ENCODE measurements around the gene JARID2. TPM values are rescaled to one million over a fixed set of nuclear protein-coding genes. Genes with fewer than 3 reads are reported as not detected.

The JARID2 gene
- polyA plus RNA-seq, 1 of the 3 experiments (the other 2 are of a cell fraction): 3.4 TPM

- POLR2A ChIA-PET: no interaction called here
Measured at GRCh38 chr6:15427331-15428070, 181.6 kb downstream of the JARID2 start.

More at GRCh38 chr6:15427331-15428070, 181.6 kb downstream of the JARID2 start:
- H3F3A ChIP-seq (replicated peaks; ENCODE audit: insufficient read depth): no peaks in the 10 kb centered on the region
- no peaks in the 10 kb centered on the region for H3K79me2 ChIP-seq (ENCODE audit: insufficient read depth)
- 93% methylated on average over 5 of the region's 5 CpGs for WGBS (ENCODE audit: low lambda C conversion rate)
- H3K9me2 ChIP-seq: no peaks in the 10 kb centered on the region
- CTCF ChIA-PET: no interaction called here
- H3K9ac ChIP-seq: no peak overlapping the region
- H4K20me1 ChIP-seq (ENCODE audit: insufficient read depth): peaks cover 3% of the 10 kb centered on the region; the same call in 1 of the 2 replicates
- no peak overlapping the region for H3K4me2 ChIP-seq
- no peaks in the 10 kb centered on the region for H3K27me3 ChIP-seq (ENCODE audit: insufficient read depth)
- TF ChIP-seq ZBTB33 (IDR thresholded peaks at IDR 0.05; ENCODE audit: borderline replicate concordance, low read depth) (no peak), TEAD4 (IDR thresholded peaks at IDR 0.05; ENCODE audit: borderline replicate concordance, insufficient read depth) (no peak), MXI1 (IDR thresholded peaks at IDR 0.05; ENCODE audit: low read depth, low read length) (no peak), MAX (IDR thresholded peaks at IDR 0.05; ENCODE audit: low read depth) (no peak), YY1 (IDR thresholded peaks at IDR 0.05; ENCODE audit: low read depth) (no peak), FOXJ3 (CRISPR knock-in tag; IDR thresholded peaks at IDR 0.05) (no peak), TAF1 (IDR thresholded peaks at IDR 0.05; ENCODE audit: borderline replicate concordance, low read depth, low read length) (no peak), SMC3 (IDR thresholded peaks at IDR 0.05; ENCODE audit: low read depth, low read length) (no peak), TCF12 (IDR thresholded peaks at IDR 0.05) (no peak), ELF1 (IDR thresholded peaks at IDR 0.05) (no peak), IRF3 (IDR thresholded peaks at IDR 0.05; ENCODE audit: low read depth, low read length) (no peak), RXRA (IDR thresholded peaks at IDR 0.05; ENCODE audit: borderline replicate concordance, low read depth) (no peak), NFIC (IDR thresholded peaks at IDR 0.05; ENCODE audit: borderline replicate concordance) (no peak), REST (IDR thresholded peaks at IDR 0.05; ENCODE audit: low read depth, low read length) (no peak), MEF2A (IDR thresholded peaks at IDR 0.05; ENCODE audit: borderline replicate concordance, low read depth) (no peak)
- H3K4me1 ChIP-seq (ENCODE audit: control insufficient read depth in 1 of 2, insufficient read depth in 2 of 2, low read depth in 1 of 2, low read length in 1 of 2): peaks cover 14 to 20% of the 10 kb centered on the region in 2 experiments; a peak in 3 of 4 replicates
- no peak overlapping the region for H3K4me3 ChIP-seq (ENCODE audit: low read depth in 2 of 2, low read length in 1 of 2)
- H2AFZ ChIP-seq (ENCODE audit: low read depth): no peak overlapping the region
- H3K9me3 ChIP-seq: no peaks in the 10 kb centered on the region
- no peak overlapping the region for H3K27ac ChIP-seq (ENCODE audit: low read depth in 2 of 2, low read length in 1 of 2)
- H3K36me3 ChIP-seq (replicated peaks in 1 of 2; ENCODE audit: control insufficient read depth in 1 of 2, insufficient read depth in 2 of 2, low read length in 1 of 2): no peaks in the 10 kb centered on the region
- no peak for DNase-seq

Measured in SK-N-SH (cell line).